GM11168 (cell line): ENCODE data around the gene STK4.

Source experiments
- in situ Hi-C: fragments of 300-500 bp; cut with MboI; formaldehyde crosslinking; loops from one replicate; pipeline ENCODE4 v1.12.0; 2022; ENCODE audit warnings: low sequenced_read_pairs; ENCODE audit not compliant: unreplicated experiment

Gene STK4

DNA sequence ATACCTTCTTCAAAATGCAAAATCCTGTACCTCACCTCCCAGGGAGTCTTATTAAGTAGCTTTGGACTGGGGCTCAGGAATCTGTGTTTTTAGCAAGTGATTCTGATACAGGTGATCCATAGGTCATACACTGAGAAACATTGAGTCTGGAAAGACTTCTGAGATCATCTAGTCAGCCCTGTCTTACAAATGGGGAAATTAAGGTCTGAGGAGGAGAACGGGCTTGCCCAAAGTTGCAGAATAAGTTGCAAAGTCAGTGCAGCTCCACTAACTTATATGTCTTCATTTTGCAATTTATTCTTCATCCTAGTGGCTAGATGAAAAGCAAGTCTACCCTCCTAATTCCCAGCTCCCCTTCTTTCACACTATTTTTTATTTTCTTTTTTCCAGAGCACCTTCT is 105.8 kb downstream of the STK4 start:
- in situ Hi-C loops, result no loop called here

DNA sequence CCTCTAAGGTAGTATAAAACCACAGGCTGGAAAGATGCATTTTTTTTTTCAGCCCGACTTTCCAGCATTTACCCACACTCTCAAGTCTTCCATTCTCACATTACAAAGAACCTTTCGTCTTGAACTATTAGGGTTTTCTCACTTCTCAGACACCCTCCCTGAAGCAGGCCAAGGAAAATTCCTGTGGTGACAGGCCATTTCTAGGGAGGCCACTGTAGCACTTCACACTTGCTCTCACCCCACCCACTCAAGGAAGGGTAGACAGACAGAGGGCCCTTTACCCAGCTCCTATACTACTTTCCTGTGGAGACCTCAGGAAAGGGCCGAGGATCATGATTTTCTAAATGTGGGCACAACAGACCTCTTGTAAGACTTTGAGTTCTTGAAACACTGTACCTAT is 106.9 kb downstream of the STK4 start:
- in situ Hi-C loops, result no loop called here

DNA sequence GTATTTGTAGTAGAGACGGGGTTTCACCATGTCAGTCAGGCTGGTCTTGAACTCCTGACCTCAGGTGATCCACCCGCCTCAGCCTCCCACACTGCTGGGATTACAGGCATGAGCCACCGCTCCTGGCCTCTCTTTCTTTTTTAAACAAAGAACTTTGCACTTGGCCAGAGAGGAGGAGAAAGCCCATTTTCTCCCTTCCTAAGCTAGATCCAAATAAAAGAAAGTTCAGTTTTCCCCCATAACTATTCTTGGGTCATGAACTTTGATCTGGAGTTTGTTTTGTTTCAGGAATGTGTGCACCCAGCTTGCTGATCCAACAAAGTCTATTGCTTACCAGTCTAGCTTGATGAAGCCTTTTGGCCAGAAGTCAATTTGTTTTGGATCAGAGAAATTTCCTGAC is 111.2 kb downstream of the STK4 start:
- in situ Hi-C loops, result no loop called here

GRCh38 chr20:45080867-45081624 is 114.7 kb downstream of the STK4 start:
- in situ Hi-C loops, result no loop called here

- in situ Hi-C loops, result no loop called here
These were observed 116.2 kb downstream of the STK4 start for GRCh38 chr20:45082468-45082867.

- in situ Hi-C loops, result no loop called here
These were observed 116.8 kb downstream of the STK4 start for GRCh38 chr20:45083127-45083526.

- in situ Hi-C loops, result no loop called here
These were observed 119.0 kb downstream of the STK4 start for GRCh38 chr20:45085289-45085688.

- in situ Hi-C loops, result no loop called here
These were observed 119.6 kb downstream of the STK4 start for GRCh38 chr20:45085867-45086266.

DNA sequence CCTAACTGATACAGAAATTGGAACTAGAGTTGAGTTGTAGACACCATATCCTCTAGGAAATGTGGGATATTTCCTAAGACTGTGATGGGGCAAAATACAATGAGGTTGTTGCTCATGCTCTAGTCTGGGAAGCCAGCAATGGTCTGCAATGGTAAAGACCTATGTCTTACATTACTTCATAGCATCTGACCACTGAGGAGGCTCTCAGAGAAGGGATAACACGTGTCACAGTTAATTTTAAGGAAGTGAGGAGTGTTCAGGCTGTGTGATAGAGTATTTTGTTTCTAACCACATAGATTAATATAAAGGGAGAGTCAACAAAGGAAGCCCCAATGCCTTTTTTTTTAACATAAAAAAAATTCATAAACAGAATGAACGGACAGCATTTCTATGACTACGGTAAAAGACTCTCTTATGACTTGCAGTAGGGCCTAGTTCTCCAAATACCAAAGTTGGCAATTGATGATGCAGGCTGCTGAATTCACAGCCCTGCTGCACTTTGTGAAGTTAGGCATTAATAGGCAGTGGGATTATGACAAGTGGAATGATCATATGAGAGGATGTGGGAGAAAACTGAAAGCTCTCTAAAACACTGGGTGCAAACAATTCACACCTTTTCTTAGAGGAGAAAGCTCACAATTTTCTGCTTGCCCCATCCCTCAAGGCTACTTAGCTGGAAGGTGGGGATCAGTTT is 120.9 kb downstream of the STK4 start:
- in situ Hi-C loops, result no loop called here

DNA sequence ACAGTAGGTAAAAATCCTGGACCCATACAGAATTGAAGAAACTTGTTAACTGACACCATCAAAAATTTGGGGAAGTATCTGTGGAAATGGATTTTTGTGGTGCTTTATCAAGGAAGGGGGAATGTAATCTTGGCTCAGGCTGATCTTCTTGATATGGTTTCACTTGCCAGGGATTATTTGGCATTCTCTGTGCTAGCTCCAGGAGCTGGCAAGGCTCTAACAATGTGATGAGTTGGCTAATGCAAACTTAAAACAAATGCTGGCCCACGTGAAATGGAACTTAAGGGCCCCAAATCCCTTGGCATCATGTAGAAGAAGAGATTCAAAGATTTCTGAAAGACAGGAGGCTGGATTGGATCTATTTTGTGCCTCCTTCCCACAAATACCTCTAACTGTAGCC is 121.5 kb downstream of the STK4 start:
- in situ Hi-C loops, result no loop called here

DNA sequence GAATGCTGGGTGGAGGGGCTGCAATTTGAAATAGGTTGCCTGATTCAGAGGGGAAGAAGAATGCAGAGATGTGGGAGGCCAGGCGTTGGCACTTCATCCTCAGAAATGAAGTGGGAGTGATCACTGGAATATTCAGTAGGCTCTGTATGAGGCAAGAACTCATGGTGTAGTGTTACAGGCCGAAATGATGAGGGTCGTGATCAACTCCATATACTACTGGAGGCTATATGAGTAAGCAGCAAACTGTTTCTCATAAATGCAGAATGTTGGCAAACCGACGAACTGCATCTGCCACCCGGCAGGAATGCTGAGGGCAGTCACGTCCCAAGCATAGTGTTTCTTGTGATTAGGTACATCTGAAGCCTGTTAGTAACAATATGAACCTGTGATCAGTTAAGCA is 121.9 kb downstream of the STK4 start:
- in situ Hi-C loops, result no loop called here

DNA sequence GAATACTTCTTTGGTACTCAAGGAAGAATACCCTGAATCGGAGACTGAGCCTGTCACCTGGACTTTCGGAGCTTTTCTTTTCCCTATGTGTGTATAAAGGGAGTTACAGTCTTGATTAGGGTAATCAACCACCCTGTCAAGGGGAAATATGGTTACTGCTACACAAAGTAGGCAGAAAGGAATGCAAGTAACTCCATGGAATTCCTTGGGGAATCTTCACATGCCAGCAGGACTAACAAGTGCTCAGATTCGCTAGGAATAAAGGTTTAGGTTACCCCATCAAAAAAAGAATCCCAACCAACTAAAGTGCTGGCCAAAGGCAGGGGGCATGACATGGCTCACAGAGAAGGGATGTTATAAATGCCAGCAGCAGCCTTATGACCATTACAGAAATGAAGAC is 124.2 kb downstream of the STK4 start:
- in situ Hi-C loops, result loop anchor here (5.0 kb wide), 1 partner anchor 48 kb away; no protein-coding TSS in a partner anchor

DNA sequence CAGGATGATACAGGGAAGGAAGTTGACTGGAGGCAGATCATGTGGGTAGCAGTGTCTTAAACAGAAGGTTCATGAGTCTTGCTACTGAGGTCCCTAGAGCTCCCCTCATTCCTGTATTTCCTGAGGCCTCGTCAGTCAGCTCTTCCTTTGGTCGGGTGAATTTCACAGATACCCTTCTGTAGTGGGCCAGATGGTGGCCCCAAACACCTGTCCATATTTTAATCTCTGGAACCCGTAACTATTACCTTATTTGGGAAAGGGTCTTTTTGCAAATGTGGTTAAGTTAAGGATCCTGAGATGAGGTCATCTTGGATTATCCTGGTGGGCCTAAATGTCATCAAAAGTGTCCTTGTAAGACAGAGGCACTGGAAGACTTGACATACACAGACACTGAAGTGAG is 125.1 kb downstream of the STK4 start:
- in situ Hi-C loops, result loop anchor here (5.0 kb wide), 1 partner anchor 49 kb away; no protein-coding TSS in a partner anchor

DNA sequence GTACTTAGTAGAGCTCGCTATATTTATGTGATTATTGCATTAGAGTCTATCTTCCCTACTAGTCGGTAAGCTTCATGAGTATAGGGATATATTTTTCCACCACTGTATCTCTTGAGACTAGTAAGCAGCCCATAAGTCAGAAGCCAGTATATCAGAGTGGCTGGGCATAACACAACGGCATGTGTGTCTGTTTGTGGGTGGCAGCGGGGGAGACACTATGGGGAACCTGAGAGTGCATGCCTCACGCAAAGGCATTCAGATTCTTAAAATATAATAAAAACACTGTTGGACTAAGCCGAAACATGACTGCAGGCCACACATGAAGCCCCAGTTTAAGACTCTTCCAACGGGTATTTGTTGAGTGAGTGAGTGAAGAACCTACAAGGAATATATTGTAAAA is 126.6 kb downstream of the STK4 start:
- in situ Hi-C loops, result loop anchor here (5.0 kb wide), 1 partner anchor 51 kb away; no protein-coding TSS in a partner anchor

- in situ Hi-C loops, result loop anchor here (5.0 kb wide), 1 partner anchor 52 kb away; no protein-coding TSS in a partner anchor
These were observed 127.9 kb downstream of the STK4 start for GRCh38 chr20:45094201-45094600.

- in situ Hi-C loops, result loop anchor here (5.0 kb wide), 1 partner anchor 53 kb away; no protein-coding TSS in a partner anchor
These were observed 128.7 kb downstream of the STK4 start for GRCh38 chr20:45094864-45095574.

DNA sequence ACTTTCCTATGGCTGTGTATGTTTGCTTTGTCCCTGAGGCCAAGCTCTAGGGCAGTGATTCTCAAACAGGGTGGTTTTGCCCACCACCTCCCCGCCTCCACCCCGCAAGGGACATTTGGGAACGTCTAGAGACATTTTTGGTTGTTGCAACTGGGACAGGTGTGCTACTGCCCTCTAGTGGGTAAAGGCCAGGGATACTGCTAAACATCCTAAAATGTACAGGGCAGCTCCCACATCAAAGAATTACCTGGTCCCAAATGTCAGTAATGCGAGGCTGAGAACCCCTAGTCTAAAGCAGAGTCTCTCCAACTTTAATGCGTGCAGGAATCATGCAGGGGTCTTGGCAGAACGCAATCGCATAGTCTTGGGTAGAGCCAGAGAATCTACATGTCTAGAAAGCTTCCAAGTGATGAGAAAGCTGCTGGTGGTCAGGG is 129.5 kb downstream of the STK4 start:
- in situ Hi-C loops, result no loop called here

GRCh38 chr20:45096781-45097180 is 130.5 kb downstream of the STK4 start:
- in situ Hi-C loops, result no loop called here

GRCh38 chr20:45097485-45098102 is 131.3 kb downstream of the STK4 start:
- in situ Hi-C loops, result no loop called here

DNA sequence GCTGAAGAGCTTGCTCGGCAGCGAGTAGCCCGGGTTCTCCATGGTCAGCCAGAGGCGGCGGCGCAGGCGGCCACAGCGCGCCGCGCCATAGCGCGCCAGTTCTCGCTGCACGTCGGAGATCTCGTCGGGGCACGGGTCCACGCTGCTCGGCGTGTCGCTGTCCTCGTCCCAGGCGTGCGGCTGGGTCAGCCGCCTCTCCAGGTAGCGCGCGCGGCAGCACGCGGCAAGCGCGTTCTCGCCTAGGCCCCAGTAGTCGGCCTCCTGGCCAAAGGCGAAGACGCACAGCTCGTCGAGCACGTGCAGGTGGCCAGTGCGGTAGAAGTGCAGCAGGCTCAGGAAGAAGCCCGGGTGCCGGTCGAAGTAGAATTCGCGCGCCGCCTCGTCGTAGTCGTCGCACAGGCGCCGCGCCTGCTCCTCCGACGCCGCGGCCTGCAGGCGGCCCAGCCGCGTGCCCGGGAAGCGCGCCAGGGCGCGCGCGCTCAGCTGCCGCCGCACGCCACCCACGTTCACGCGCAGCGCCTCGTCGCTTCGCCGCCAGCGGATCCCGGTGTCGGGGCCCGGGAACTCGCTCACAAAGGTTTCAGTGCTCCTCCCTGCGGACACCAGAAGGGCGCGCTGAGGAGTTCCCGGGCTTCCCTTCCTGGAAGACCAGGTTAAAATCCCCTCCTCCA is 131.9 kb downstream of the STK4 start:
- in situ Hi-C loops, result no loop called here
